ENCODE results near the gene IGFALS.

IGFALS gene

GRCh38 chr16:1747934-1748333, 45.6 kb downstream of the IGFALS start:
- no peak overlapping the region for H3K4me3 ChIP-seq (ENCODE audit: low read depth, low read length)
- no peak for TF ChIP-seq CTCF (IDR thresholded peaks at IDR 0.05; ENCODE audit: low read depth, low read length, missing control alignments)
- DNase-seq (ENCODE audit: low read depth), result no peak

GRCh38 chr16:1746693-1747195, 46.8 kb downstream of the IGFALS start:
- DNase-seq (ENCODE audit: low read depth), result no peak
- no peak for TF ChIP-seq CTCF (IDR thresholded peaks at IDR 0.05; ENCODE audit: low read depth, low read length, missing control alignments)
- no peak overlapping the region for H3K4me3 ChIP-seq (ENCODE audit: low read depth, low read length)

GRCh38 chr16:1745900-1746692, 47.4 kb downstream of the IGFALS start:
- TF ChIP-seq CTCF (IDR thresholded peaks at IDR 0.05; ENCODE audit: low read depth, low read length, missing control alignments), result no peak
- H3K4me3 ChIP-seq (ENCODE audit: low read depth, low read length), result no peak overlapping the region
- DNase-seq (ENCODE audit: low read depth), result no peak

GRCh38 chr16:1745181-1745899, 48.2 kb downstream of the IGFALS start:
- no peak for DNase-seq (ENCODE audit: low read depth)
- no peak for TF ChIP-seq CTCF (IDR thresholded peaks at IDR 0.05; ENCODE audit: low read depth, low read length, missing control alignments)

GRCh38 chr16:1744338-1744840, 49.1 kb downstream of the IGFALS start:
- no peak overlapping the region for H3K4me3 ChIP-seq (ENCODE audit: low read depth, low read length)
- TF ChIP-seq CTCF (IDR thresholded peaks at IDR 0.05; ENCODE audit: low read depth, low read length, missing control alignments), result no peak
- DNase-seq (ENCODE audit: low read depth), result no peak

More at GRCh38 chr16:1745181-1745899, 48.2 kb downstream of the IGFALS start:
- no peak overlapping the region for H3K4me3 ChIP-seq (ENCODE audit: low read depth, low read length)

- DNase-seq (ENCODE audit: low read depth), result no peak
- H3K4me3 ChIP-seq (ENCODE audit: low read depth, low read length), result no peak overlapping the region
- TF ChIP-seq CTCF (IDR thresholded peaks at IDR 0.05; ENCODE audit: low read depth, low read length, missing control alignments), result no peak
Observed at GRCh38 chr16:1743376-1744337, 49.8 kb downstream of the IGFALS start.
